Fibroblast of mammary gland (primary cell): ENCODE measurements around the gene PPP1R14C.

Experiments used
- DNase-seq: peaks from one replicate; pipeline ENCODE4 v3.0.0-alpha.2; 2010; ENCODE audit warnings: low read depth
- H3K4me3 ChIP-seq: 2 replicates; pipeline ENCODE4 v1.5.1; 2011; ENCODE audit warnings: low read depth, mild to moderate bottlenecking, low read length, moderate library complexity; ENCODE audit not compliant: control insufficient read depth
- CTCF ChIP-seq: conservative IDR thresholded peaks from 2 replicates; pipeline ENCODE4 v1.5.1; 2011; ENCODE audit warnings: low read depth, low read length, inconsistent platforms; ENCODE audit not compliant: control insufficient read depth, insufficient read depth

PPP1R14C gene

DNA sequence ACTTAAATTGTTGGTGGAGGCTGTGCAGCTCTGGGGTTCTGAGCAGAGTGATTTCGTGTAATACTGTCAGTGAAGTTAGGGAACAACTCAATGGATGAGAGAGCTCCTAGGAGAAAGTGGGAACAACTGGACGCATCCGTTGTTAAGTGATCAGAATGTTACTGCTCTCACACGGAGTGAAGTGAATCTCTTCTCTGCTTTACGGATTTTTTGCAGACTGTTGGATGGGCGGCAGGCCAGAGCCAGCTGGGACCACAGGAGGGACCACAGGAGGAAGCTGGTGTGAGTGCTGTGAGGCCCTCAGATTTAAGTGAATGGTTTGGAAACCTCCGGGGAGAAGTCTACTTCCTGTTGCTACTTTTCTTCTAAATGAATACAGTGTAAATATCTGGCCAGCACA lies 23.7 kb upstream of the PPP1R14C start:
- no peak for DNase-seq

GRCh38 chr6:150123645-150124044 lies 19.2 kb upstream of the PPP1R14C start:
- no peak for DNase-seq
- no peak overlapping the region for H3K4me3 ChIP-seq
- no peak for TF ChIP-seq CTCF

More for the DNA sequence above, 23.7 kb upstream of the PPP1R14C start:
- TF ChIP-seq CTCF = no peak
- H3K4me3 ChIP-seq = no peak overlapping the region

GRCh38 chr6:150124235-150124634 lies 18.6 kb upstream of the PPP1R14C start:
- no peak for TF ChIP-seq CTCF
- no peak overlapping the region for H3K4me3 ChIP-seq
- DNase-seq = no peak

GRCh38 chr6:150126641-150127291 lies 16.1 kb upstream of the PPP1R14C start:
- DNase-seq = no peak
- no peak for TF ChIP-seq CTCF
- no peak overlapping the region for H3K4me3 ChIP-seq

DNA sequence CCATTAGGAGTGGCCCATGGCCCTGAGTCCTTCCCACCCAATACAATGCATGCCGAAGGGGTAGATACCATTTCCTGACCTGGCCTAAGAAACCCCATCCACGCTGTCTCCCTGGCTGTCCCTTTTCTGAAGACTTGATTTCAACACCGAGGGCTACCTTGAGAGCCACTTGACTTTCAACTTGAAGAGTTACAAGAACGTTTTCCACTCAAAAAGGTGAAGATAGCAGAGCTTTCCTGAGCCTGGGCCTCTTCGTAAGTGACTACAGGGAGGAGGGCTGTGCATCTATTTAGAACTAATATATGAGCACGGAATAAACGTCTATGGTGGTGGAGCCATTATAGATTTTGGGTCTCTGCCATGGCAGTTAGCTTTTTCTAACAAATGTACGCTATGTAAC lies 14.4 kb upstream of the PPP1R14C start:
- DNase-seq = no peak
- H3K4me3 ChIP-seq = no peak overlapping the region
- TF ChIP-seq CTCF = no peak

DNA sequence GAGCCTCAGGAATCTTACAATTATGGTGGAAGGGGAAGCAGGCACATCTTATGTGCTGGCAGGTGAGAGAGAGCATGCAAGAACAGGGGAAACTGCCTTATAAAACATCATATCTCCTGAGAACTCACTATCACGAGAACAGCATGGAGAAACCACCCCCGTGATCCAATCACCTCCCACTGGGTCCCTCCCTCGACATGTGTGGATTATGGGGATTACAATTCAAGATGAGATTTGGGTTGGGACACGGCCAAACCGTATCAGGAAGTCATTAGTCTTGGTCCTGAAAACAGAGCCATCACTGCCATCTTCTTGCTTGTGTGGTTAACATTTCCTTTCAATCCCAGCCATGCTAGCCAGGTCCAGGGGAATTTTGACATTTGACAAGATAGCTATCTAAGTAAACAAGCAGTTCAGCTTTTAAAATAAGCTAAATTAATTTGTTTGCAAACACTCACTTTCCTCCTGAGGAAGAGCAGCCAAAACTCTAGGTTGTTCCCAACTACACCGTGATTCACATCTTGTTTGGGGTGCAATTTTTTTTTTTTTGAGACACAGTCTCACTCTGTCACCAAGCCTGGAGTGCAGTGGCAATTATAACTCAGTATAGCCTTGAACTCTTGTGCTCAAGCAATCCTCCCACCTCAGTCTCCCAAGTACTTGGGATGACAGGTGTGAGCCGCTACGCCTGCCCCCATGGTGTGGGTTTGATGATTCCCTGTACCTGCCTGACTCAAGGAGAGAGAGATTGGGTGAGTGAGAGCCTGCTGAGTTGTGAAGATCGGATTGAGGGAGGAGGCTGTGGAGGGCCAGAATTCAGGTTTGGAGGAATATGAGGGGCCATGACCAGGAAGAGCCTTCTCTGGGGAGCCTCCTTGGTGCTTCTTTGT lies 13.0 kb upstream of the PPP1R14C start:
- no peak for DNase-seq
- no peak overlapping the region for H3K4me3 ChIP-seq
- TF ChIP-seq CTCF = no peak
